NCI-H1436 (cell line): ENCODE measurements around the gene NMS.

Experiments used
- DNase-seq: peaks from one replicate; lab custom pipeline; 2025; lab: John Stamatoyannopoulos, UW

Gene NMS

DNA sequence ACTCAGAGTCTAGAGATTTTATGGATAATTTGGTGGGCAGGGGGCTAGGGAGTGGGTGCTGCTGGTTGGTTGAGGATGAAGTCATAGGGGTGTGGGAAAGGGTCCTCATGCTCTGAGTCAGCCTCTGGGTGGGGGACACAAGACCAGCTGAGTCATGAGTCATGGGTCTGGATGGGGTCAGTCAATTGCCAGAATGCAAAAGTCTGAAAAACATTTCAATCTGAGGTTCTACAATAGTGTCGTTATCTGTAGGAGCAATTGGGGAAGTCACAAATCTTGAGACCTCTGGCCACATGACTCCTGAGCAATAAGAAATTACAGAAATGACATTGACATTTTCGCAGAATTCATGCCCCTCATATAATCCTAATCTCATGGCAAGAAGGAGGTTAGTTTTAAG is 15.1 kb downstream of the NMS start:
- DNase-seq, result no peak

DNA sequence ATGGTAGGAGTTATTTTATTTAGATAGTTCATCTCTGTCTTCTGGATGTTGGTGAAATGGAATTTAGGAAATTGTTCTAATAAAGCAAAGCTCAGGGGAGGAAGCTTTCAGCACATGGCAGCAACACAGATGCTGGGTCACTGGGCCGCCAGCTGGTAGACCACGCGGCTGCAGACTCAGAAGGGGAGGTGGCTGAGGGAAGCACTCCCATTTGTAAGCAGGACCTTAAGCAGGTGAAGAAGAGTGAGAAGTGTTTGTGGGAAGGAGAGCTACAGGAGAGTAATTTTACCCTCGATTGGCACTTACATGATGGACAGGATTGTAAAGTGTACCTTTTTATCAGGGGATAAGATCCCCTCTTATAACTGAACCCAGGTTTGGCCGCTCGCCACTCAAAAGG is 24.4 kb downstream of the NMS start:
- no peak for DNase-seq

DNA sequence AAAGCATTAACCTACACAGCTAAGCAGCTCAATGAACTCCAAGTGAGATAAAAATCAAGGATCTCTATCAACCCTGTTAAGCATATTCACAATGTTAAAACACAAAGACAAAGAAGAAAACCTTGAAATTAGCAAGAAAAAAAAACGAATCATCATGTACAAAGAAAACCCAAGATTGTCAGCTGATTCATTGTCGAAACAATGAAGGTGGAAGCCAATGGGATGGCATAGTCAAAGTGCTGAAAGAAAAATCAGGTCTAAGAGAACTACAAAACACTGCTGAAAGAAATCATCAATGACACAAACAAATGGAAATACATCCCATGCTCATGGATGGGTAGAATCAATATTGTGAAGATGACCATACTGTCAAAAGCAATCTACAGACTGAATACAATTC is 32.5 kb downstream of the NMS start:
- DNase-seq, result no peak

DNA sequence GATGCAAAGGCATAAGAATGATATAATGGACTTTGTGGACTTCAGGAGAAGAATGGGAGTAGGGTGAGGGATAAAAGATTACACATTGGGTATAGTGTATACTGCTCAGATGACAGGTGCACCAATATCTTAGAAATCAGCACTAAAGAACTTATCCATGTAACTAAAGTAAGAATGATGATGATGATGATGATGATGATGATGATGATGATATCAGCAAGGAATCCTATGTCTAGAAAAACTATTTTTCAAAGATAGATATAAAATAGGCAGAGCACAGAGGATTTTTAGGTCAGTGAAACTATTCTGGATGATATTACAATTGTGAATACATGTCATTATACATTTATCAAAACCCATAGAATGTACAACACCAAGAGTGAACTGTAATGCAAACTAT is 34.3 kb downstream of the NMS start:
- no peak for DNase-seq

DNA sequence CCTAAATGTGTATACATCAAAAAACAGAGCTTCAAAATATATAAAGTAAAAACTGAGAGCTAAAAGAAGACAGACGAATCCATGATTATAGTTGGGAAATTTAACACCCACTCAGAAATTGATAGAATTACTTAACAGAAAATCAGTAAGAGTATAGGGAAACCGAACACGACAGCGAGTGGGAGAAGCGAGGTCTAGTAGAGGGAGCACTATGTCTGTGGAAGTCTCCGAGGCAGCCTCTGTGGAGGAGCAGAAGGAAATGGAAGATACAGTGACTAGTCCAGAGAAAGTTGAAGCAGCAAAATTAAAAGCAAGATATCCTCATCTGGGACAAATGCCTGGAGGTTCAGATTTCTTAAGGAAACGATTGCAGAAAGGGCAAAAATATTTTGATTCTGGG is 38.8 kb downstream of the NMS start:
- DNase-seq, result no peak

DNA sequence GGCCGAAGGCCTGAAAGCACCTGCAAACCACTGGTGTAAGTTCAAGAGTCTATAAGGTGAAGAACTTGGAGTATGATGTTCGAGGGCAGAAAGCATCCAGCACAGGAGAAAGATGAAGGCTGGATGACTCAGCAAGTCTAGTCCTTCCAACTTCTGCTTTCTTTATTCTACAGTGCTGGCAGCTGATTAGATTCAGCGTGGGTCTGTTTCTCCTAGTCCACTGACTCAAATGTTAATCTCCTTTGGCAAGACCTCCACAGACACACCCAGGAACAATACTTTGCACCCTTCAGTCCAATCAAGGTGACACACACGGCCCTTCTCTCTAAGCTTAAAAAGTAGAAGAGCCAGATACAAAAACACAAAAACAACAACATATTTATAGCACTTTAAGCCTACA is 43.4 kb downstream of the NMS start:
- no peak for DNase-seq

DNA sequence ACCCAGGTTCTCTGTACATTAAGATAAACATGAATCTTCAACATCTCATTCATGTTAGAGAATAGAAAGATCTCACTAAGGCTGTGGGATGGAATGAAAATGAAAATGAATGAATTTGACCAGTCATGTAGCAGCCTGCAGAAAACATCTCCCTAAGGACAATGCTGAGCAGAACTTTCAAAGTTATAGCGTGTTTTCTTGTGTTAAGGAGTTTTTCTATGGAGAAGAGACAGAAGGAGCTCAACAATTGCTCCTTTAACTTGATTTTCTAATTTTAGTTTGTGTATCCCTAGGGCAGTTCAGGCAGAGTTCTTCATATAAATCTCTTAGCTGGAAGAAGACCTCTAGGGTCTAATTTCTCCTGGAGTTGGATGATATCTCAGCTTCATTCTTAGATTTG is 47.3 kb downstream of the NMS start:
- no peak for DNase-seq

DNA sequence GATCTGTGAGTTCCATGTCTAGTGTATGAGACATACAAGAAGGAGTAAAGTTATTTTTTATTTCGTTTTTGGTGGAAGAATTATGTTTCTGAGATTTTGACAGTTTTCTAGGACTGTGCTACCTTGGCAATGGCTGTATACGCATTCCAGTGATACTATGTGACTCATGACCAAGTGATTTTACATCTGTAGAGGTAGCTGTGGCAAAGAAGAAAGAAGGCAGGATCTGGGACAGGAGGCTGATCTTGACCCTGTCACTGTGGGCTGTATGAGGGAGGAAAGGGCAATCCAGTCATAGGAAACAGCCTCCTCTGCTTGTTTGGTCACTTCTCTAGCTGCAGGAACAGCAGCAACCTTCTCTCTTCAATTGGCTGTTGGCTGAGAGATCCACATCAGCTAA is 48.5 kb downstream of the NMS start:
- DNase-seq, result no peak

DNA sequence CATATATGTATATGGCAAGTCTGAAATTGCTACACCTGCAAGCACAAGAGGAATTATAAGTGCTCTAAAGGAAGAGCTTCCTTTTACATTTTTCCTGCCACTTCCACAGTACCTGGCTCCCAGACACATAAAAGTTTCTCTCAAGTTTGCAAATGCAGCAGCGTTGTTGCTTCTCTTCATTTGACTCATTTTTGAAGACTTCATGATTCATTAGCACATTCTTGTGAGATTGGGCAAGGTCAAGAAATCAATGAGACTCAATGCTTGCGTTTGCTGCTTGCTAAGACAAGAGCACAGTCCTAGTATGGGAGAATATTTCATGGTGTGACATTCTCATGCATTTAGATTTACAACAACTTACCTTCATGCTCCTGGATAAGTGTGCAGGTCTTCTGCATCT is 49.9 kb downstream of the NMS start:
- DNase-seq, result no peak

DNA sequence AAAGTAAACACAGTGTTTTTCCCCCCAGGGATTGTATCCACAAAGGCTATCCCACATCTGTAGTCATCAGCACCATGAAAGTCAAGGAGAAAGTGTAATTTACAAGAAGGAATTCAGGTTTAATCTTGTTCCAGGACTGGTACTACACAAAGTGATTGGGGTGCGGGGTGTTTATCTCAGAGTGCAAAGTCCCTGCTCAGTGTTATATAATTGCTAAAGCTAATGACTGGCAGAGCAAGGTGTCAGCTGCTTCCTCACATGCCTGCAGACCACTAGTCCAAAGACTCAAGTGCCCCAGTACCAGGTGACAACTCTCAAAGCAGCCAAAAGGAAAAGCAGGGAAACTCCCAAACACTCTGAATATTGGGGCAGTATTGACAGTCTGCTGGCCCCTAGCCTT is 52.1 kb downstream of the NMS start:
- no peak for DNase-seq

DNA sequence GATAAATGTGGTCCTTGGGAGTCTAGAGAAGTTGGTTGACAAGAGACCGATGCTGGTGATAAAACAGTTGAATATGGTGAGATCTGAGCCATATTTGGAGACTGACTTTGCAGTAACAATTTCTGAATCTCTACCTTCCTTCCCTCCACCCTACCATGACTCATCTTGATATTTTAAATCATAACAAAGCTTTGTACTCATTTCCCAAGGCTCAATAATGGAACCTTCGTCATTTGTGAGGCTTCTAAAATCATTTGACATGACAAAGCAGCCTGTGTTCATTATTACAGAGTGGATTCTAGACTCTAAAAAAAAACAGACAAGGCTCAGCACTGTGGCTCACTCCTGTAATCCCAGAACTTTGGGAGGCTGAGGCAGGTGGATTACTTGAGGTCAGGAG is 54.0 kb downstream of the NMS start:
- DNase-seq, result no peak

DNA sequence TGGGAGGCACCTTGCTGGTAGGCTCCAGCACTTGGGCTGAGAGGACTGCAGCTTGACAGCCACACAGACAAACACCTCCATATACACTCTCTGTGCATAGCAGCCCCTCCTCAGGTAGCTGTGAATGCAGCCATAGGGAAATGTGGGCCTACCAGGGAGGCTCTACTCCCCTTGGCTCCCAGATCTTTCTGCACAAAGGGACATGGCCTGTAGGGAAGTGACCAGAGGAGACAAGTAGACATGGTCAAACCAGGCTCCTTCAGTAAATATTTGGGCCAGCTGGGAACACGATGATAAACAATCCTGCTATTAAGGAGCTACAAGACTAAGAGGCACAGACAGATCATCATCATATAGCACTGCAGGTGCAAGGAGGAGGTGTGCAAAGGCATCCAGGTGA is 56.6 kb downstream of the NMS start:
- no peak for DNase-seq

DNA sequence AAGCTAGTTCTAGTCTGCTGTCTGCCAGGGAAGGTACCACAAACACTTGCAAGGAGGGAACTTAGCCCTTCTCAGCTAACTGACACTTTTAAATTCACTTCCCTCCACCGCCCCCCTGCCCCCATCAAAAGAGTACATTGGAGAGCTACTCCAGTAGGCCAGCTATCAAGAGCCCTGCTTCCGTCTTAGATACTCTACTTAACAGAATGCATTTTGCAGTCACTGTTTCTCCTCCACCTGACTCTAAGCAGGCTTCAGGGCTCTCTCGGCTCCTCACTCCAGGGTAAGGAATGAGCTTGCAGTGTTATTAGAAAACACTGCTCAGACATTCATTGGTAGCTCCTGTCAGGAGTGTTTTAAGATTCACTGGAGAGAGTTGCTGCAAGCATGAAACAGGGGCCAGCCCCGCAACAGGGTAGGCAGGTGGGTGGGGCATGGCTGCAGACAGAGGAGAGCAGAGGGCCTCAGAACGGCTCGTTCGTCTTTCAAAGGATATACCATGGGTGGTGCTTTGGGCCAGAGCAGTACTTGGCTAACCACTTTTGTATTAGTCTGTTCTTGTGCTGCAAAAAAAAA is 57.2 kb downstream of the NMS start:
- DNase-seq, result no peak

DNA sequence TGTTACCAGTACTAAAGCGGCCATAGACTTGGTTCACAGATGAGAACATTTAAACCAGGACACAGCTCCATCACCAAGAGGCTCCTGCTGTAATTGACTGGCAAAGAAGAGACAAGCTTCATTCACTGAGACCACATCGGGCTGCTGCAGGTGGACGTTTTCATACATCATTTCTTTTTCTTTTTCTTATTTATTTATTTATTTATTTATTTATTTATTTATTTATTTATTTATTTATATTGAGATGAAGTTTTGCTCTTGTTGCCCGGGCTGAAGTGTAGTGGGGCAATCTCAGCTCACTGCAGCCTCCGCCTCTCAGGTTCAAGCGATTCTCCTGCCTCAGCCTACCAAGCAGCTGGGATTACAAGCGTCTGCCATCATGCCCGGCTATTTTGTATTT is 58.9 kb downstream of the NMS start:
- no peak for DNase-seq

DNA sequence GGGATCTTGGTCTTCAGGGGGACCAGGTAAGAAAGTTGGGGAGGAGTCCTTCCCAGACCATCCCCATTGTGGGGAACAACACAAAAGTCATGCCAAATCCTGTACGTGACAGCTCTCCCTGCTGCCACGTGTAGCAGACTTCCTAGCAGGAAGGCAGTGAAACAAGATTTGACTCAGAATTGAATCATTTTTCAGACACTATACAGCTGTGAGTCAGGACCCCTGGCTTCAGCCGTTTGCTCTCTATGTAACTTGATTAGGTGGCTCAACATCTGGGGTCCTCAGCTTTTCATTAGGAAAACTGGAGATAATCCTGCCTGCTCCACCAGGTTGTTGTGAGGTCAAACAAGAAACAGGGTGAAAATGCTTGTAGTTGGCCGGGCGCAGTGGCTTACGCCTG is 59.6 kb downstream of the NMS start:
- DNase-seq, result no peak
